HUES64 (cell line): ENCODE data around the gene COX4I2.
"Not testable (repeated sequence)": the region's sequence is repeated elsewhere in the genome, so short reads cannot be mapped to it uniquely, and the experiment has no call there.

Source experiments
- H3K27ac ChIP-seq: 2 replicates; pipeline ENCODE4 v1.7.0; 2013; ENCODE audit warnings: low read depth, low read length, inconsistent platforms
- H3K27me3 ChIP-seq: 2 replicates; pipeline ENCODE4 v1.6.1; 2013; ENCODE audit warnings: mild to moderate bottlenecking, low read length; ENCODE audit not compliant: insufficient read depth
- H3K36me3 ChIP-seq: 2 replicates; pipeline ENCODE4 v1.6.1; 2013; ENCODE audit warnings: mild to moderate bottlenecking, low read length; ENCODE audit not compliant: insufficient read depth
- H3K4me1 ChIP-seq: 2 replicates; pipeline ENCODE4 v1.6.1; 2013; ENCODE audit warnings: mild to moderate bottlenecking, low read length, moderate library complexity; ENCODE audit not compliant: insufficient read depth
- H3K4me3 ChIP-seq: 2 replicates; pipeline ENCODE4 v1.5.1; 2013; ENCODE audit warnings: mild to moderate bottlenecking, low read length, moderate library complexity
- H3K9ac ChIP-seq: 2 replicates; pipeline ENCODE4 v1.6.1; 2013; ENCODE audit warnings: mild to moderate bottlenecking, low read depth, low read length
- H3K9me3 ChIP-seq: 2 replicates; pipeline ENCODE4 v1.6.1; 2013; ENCODE audit warnings: low read depth, low read length; ENCODE audit not compliant: insufficient read depth
- WGBS: fragments of 150-250, 120-280 bp; methylation state at CpG from one replicate; pipeline ENCODE4 v1.1.7; 2013; ENCODE audit warnings: missing lambda C conversion rate; 5-methylcytosine and 5-hydroxymethylcytosine counted together

The COX4I2 gene

GRCh38 chr20:31662372-31662854 lies 24.7 kb downstream of the COX4I2 start:
- WGBS, result 72% methylated on average over 6 of the region's 6 CpGs
- no peak overlapping the region for H3K27ac ChIP-seq
- H3K9ac ChIP-seq, result no peak overlapping the region
- H3K4me3 ChIP-seq, result no peak overlapping the region
- H3K4me1 ChIP-seq, result 0 out of 2 replicates have a peak, but pooled peaks cover 5% of the 10 kb centered on the region
- H3K27me3 ChIP-seq, result no peaks in the 10 kb centered on the region
- H3K36me3 ChIP-seq, result peaks cover 14% of the 10 kb centered on the region
- no peaks in the 10 kb centered on the region for H3K9me3 ChIP-seq

DNA sequence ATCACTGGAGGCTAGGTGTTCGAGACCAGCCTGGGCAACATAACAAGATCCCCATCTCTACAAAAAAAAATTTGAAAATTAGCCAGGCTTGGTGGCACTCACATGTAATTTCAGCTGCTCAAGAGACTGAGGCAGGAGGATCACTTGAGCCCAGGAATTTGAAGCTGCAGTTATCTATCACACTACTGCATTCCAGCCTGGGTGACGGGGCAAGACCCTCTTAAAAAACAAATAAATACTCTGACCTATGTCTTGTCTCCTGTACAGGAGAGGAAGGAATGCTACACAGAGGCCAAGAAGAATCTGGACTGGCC lies 25.8 kb downstream of the COX4I2 start:
- H3K27me3 ChIP-seq, result no peaks in the 10 kb centered on the region
- 0 out of 2 replicates have a peak, but pooled peaks cover 5% of the 10 kb centered on the region for H3K4me1 ChIP-seq
- WGBS, result 91% methylated on average over 1 of the region's 2 CpGs
- H3K9me3 ChIP-seq, result no peaks in the 10 kb centered on the region
- H3K27ac ChIP-seq, result no peak overlapping the region
- H3K4me3 ChIP-seq, result no peak overlapping the region
- H3K9ac ChIP-seq, result no peak overlapping the region
- H3K36me3 ChIP-seq, result peaks cover 14% of the 10 kb centered on the region

DNA sequence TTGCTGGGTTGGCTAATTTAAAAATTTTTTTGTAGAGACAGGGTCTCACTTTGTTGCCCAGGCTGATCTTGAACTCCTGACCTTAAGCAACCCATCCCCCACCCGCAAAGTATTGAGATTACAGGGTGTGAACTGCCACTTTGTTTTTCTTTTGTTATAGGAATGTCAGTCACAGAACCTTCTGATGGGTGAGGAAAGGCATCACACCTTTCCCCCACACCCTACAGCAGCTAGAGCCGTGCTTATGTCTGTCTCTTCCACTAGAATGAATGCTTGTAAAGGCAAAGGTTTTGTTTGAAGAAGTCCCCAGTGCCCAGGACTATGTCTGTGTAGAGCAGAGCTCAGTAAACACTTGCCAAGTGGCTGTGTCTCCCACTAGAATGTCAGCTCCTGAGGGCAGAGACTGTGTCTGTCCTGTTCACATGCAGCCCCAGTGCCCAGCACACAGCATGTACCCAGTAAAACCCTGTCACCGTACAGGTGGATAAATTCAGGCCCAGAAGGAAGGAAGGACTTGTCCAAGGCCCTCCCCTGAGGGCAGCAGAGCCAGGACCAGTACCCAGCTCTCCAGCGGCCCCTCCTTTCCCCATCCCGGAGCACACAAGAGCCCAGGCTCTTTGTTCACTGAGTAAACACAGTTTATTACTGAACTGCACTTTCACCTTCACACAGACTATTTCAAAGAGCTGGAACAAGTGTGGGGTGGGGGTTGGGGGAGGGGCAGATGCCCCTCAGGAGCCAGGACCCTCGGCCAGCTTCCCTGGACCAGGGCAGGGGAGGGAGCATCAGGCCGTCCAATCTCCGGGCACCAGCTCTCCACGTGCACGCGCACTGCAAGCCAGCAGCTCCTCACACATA lies 26.4 kb downstream of the COX4I2 start:
- Histone ChIP-seq H3K27ac (no peak overlapping the region), H3K4me3 (no peak overlapping the region), H3K4me1 (0 out of 2 replicates have a peak, but pooled peaks cover 5% of the 10 kb centered on the region), H3K9ac (no peak overlapping the region), H3K36me3 (peaks cover 14% of the 10 kb centered on the region), H3K9me3 (no peaks in the 10 kb centered on the region), H3K27me3 (no peaks in the 10 kb centered on the region)
- WGBS, result 78% methylated on average over 10 of the region's 11 CpGs

GRCh38 chr20:31664696-31665354 lies 27.1 kb downstream of the COX4I2 start:
- Histone ChIP-seq H3K4me3 (no peak overlapping the region), H3K36me3 (peaks cover 14% of the 10 kb centered on the region), H3K9me3 (no peaks in the 10 kb centered on the region), H3K4me1 (0 out of 2 replicates have a peak, but pooled peaks cover 5% of the 10 kb centered on the region), H3K9ac (no peak overlapping the region), H3K27me3 (no peaks in the 10 kb centered on the region), H3K27ac (no peak overlapping the region)
- WGBS, result 86% methylated on average over 2 of the region's 2 CpGs

GRCh38 chr20:31665753-31666152 lies 28.0 kb downstream of the COX4I2 start:
- H3K27me3 ChIP-seq, result no peaks in the 10 kb centered on the region
- H3K9me3 ChIP-seq, result no peaks in the 10 kb centered on the region
- no peak overlapping the region for H3K4me3 ChIP-seq
- no peak overlapping the region for H3K27ac ChIP-seq
- peaks cover 14% of the 10 kb centered on the region for H3K36me3 ChIP-seq
- no peak overlapping the region for H3K9ac ChIP-seq
- H3K4me1 ChIP-seq, result 0 out of 2 replicates have a peak, but pooled peaks cover 5% of the 10 kb centered on the region
- WGBS, result 94% methylated on average over 10 of the region's 10 CpGs

GRCh38 chr20:31666258-31667042 lies 28.7 kb downstream of the COX4I2 start:
- 79% methylated on average over 7 of the region's 7 CpGs for WGBS
- no peaks in the 10 kb centered on the region for H3K27me3 ChIP-seq
- no peak overlapping the region for H3K9ac ChIP-seq
- 0 out of 2 replicates have a peak, but pooled peaks cover 5% of the 10 kb centered on the region for H3K4me1 ChIP-seq
- H3K36me3 ChIP-seq, result peaks cover 16% of the 10 kb centered on the region
- no peak overlapping the region for H3K4me3 ChIP-seq
- no peak overlapping the region for H3K27ac ChIP-seq
- H3K9me3 ChIP-seq, result no peaks in the 10 kb centered on the region

DNA sequence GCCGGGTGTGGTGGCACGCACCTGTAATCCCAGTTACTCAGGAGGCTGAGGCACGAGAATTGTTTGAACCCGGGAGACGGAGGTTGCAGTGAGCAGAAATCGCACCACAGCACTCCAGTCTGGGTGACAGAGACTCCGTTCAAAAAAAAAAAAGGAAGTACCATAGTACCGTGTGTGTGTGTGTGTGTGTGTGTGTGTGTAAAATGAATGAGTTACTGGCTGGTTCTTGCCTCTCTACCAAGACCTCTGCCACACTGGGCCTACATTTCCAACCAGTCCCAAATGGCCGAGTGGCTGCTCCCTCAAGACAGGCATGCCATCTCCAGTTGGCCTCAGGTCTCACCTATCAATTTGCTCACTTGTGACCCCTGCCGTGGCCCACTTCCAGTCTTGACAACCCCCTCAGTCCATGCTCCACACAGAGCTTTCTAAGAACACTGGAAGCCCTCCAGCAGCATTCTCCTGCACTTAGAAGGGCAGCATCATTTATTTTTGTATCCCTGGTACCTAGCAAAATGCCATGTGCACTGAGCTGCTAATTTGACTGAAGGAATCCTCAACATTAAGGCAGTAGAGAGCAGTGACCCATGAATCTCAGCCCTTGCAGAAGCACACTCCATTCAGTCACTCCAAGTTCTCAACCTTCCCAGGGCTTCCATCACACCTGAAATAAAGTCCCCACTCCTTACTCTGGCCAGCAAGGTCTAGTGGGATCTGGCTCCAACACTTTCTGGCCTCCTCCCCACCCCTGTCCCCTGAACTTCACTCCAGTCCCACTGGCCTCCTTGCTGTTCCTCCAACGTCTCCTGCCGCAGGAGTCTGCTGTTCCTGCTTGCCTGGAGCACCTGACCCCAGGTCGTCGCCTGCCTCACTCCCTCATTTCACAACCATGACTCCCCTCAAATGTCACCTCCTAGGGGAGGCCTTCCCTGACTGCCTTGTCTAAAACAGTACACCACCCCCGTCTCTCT lies 29.9 kb downstream of the COX4I2 start:
- Histone ChIP-seq H3K4me1 (0 out of 2 replicates have a peak, but pooled peaks cover 5% of the 10 kb centered on the region), H3K36me3 (peaks cover 16% of the 10 kb centered on the region), H3K27me3 (no peaks in the 10 kb centered on the region), H3K4me3 (no peak overlapping the region), H3K9me3 (no peaks in the 10 kb centered on the region), H3K9ac (no peak overlapping the region), H3K27ac (no peak overlapping the region)
- WGBS, result 94% methylated on average over 14 of the region's 15 CpGs

DNA sequence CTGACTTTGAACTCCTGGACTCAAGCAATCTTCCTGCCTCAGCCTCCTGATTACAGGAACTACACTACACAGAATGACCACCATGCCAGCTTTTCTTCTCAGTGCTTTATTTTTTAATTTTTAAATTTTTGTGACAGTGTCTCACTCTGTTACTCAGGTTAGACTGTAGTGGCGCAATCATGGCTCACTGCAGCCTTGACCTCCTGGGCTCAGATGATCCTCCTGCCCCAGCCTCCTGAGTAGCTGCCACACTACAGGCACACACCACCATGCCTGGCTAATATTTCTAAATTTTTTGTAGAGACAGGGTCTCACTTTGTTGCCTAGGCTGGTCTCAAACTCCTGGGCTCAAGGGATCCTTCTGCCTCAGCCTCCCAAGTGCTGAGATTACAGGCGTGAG lies 31.2 kb downstream of the COX4I2 start:
- H3K4me1 ChIP-seq, H3K27ac ChIP-seq, H3K4me3 ChIP-seq, H3K27me3 ChIP-seq, H3K9ac ChIP-seq, H3K9me3 ChIP-seq: not testable (repeated sequence)
- H3K36me3 ChIP-seq, result peaks cover 16% of the 10 kb centered on the region
- WGBS, result 97% methylated on average over 2 of the region's 2 CpGs

DNA sequence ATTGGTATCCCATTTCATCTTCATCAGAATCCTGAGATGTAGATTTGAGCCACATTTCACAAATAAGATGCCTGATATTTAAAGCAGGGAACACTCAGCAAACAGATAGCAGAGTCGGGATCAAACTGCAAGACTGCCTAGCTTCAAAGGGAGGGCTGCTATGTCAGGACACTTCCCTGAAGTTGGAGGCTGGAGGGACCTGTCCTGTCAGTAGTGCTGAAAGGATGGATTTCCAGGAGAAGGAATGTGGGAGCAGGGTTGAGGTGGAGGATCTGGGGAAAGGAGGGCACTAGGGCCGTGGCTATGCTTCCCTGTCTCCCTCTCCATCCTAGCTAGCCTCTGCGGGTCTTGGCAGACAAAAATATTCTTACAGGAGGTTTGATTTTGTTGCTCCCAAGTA lies 32.2 kb downstream of the COX4I2 start:
- H3K36me3 ChIP-seq, result peaks cover 12% of the 10 kb centered on the region
- H3K4me1 ChIP-seq, result no peaks in the 10 kb centered on the region
- H3K9me3 ChIP-seq, result no peaks in the 10 kb centered on the region
- no peaks in the 10 kb centered on the region for H3K27me3 ChIP-seq
- no peak overlapping the region for H3K9ac ChIP-seq
- 77% methylated on average over 3 of the region's 3 CpGs for WGBS
- no peak overlapping the region for H3K4me3 ChIP-seq
- H3K27ac ChIP-seq, result no peak overlapping the region
